HCT116 (cell line): ENCODE measurements around the gene KTI12.

Experiments
- CEBPB ChIP-seq: IDR thresholded peaks from 2 replicates; pipeline ENCODE4 v1.6.1; 2012; ENCODE audit warnings: low read depth
- ELF1 ChIP-seq: IDR thresholded peaks from 2 replicates; pipeline ENCODE4 v1.6.1; 2012; ENCODE audit warnings: low read depth, borderline replicate concordance
- EZH2 ChIP-seq: fragments of 200-600 bp; sonication (generic); IDR thresholded peaks from 2 replicates; pipeline ENCODE4 v1.6.1; 2017; ENCODE audit warnings: antibody characterized with exemption, mixed run types
- JUND ChIP-seq: IDR thresholded peaks from 2 replicates; pipeline ENCODE4 v1.6.1; 2012
- POLR2A ChIP-seq: IDR thresholded peaks from 2 replicates; pipeline ENCODE4 v1.7.0; 2011; ENCODE audit warnings: borderline replicate concordance; ENCODE audit not compliant: insufficient read depth, insufficient read length; ENCODE audit errors: extremely low read depth
- POLR2AphosphoS5 ChIP-seq: IDR thresholded peaks from 2 replicates; pipeline ENCODE4 v1.6.1; 2011; ENCODE audit warnings: mild to moderate bottlenecking, low read depth, low read length, moderate library complexity
- RAD21 ChIP-seq: IDR thresholded peaks from 2 replicates; pipeline ENCODE4 v1.6.1; 2012; ENCODE audit warnings: low read depth, mild to moderate bottlenecking
- SP1 ChIP-seq: IDR thresholded peaks from 2 replicates; pipeline ENCODE4 v1.6.1; 2012; ENCODE audit warnings: low read depth
- TCF7L2 ChIP-seq: IDR thresholded peaks from 2 replicates; pipeline ENCODE4 v1.7.0; 2011; ENCODE audit warnings: borderline replicate concordance, inconsistent platforms; ENCODE audit not compliant: insufficient read depth, insufficient read length; ENCODE audit errors: extremely low read depth
- YY1 ChIP-seq: IDR thresholded peaks from 2 replicates; pipeline ENCODE4 v1.6.1; 2011; ENCODE audit warnings: low read length, low read depth, moderate library complexity, mild to moderate bottlenecking; ENCODE audit not compliant: insufficient replicate concordance; ENCODE audit errors: extremely low read depth
- ZNF274 ChIP-seq: fragments of 200-500 bp; sonication (Bioruptor generic); IDR thresholded peaks from 2 replicates; pipeline ENCODE4 v1.6.1; 2014; ENCODE audit warnings: mild to moderate bottlenecking, low read depth, low read length, inconsistent platforms
- TF ChIP-seq, protein P1 (sequence below), 3 experiments: fragments of 200-600 bp in 1 of 3; sonication (generic) in 1 of 3; IDR thresholded peaks in 2 of 3; conservative IDR thresholded peaks in 1 of 3; 2 replicates each; pipeline ENCODE4 v1.5.1; 2012 to 2017; ENCODE audit warnings: low read depth in 2 of 3, low read length in 2 of 3, antibody characterized with exemption in 1 of 3, borderline replicate concordance in 1 of 3, control low read depth in 1 of 3, mild to moderate bottlenecking in 1 of 3, mixed read lengths in 1 of 3, mixed run types in 1 of 3, moderate library complexity in 1 of 3; ENCODE audit not compliant: insufficient read depth in 1 of 3
- TF ChIP-seq, protein P2 (sequence below): IDR thresholded peaks from 2 replicates; pipeline ENCODE4 v1.6.1; 2012

DNA sequence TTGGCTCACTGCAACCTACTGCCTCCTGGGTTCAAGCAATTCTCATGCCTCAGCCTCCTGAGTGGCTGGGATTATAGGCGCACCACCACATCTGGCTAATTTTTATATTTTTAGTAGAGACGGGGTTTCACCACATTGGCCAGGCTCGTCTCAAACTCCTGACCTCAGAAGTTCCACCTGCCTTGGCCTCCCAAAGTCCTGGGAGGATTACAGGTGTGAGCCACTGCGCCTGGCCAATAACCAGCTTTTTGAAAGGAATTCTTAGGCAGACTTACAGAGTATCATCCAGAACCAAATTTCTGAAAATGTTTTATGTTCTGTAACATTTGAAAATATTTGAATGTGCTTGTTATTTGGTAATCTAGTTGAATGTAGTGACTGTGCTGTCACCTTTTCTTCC lies 37.1 kb upstream of the KTI12 start:
- TF ChIP-seq EZH2 (no peak), RAD21 (no peak), JUND (no peak), ZNF274 (no peak), POLR2A (no peak), POLR2AphosphoS5 (no peak), TCF7L2 (no peak), ELF1 (no peak), CEBPB (no peak), SP1 (no peak), YY1 (no peak)
- TF ChIP-seq, protein P1, sequence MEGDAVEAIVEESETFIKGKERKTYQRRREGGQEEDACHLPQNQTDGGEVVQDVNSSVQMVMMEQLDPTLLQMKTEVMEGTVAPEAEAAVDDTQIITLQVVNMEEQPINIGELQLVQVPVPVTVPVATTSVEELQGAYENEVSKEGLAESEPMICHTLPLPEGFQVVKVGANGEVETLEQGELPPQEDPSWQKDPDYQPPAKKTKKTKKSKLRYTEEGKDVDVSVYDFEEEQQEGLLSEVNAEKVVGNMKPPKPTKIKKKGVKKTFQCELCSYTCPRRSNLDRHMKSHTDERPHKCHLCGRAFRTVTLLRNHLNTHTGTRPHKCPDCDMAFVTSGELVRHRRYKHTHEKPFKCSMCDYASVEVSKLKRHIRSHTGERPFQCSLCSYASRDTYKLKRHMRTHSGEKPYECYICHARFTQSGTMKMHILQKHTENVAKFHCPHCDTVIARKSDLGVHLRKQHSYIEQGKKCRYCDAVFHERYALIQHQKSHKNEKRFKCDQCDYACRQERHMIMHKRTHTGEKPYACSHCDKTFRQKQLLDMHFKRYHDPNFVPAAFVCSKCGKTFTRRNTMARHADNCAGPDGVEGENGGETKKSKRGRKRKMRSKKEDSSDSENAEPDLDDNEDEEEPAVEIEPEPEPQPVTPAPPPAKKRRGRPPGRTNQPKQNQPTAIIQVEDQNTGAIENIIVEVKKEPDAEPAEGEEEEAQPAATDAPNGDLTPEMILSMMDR (IDR thresholded peaks at IDR 0.05 in 2 of 3, conservative IDR thresholded peaks at IDR 0.05 in 1 of 3; ENCODE audit: borderline replicate concordance in 1 of 3, insufficient read depth in 1 of 3, low read depth in 2 of 3, low read length in 2 of 3): no peak
- TF ChIP-seq, protein P2, sequence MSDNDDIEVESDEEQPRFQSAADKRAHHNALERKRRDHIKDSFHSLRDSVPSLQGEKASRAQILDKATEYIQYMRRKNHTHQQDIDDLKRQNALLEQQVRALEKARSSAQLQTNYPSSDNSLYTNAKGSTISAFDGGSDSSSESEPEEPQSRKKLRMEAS: no peak
